Progenitor cell of endocrine pancreas (in vitro differentiated cells): ENCODE measurements around the gene SAP130. TPM values are rescaled to one million over a fixed set of nuclear protein-coding genes. Genes with fewer than 3 reads are reported as not detected.
"Not testable (repeated sequence)": the region's sequence is repeated elsewhere in the genome, so short reads cannot be mapped to it uniquely, and the experiment has no call there.

Experiments used
- DNase-seq: peaks from one replicate; pipeline ENCODE4 v3.0.0; 2021; ENCODE audit warnings: low spot score; ENCODE audit not compliant: unreplicated experiment
- H3K27ac Mint-ChIP-seq: 2 replicates; pipeline ENCODE4 v1.8.0; 2021; ENCODE audit warnings: mild to moderate bottlenecking, moderate library complexity, mixed read lengths
- H3K27me3 Mint-ChIP-seq: 2 replicates; pipeline ENCODE4 v1.8.0; 2021; ENCODE audit warnings: mixed read lengths
- H3K36me3 Mint-ChIP-seq: 2 replicates; pipeline ENCODE4 v1.8.0; 2022; ENCODE audit warnings: mixed read lengths; ENCODE audit not compliant: insufficient read depth
- H3K4me1 Mint-ChIP-seq: 2 replicates; pipeline ENCODE4 v1.8.0; 2021; ENCODE audit warnings: low read depth, mixed read lengths
- H3K4me3 Mint-ChIP-seq: 2 replicates; pipeline ENCODE4 v1.8.0; 2021; ENCODE audit warnings: low read depth, mild to moderate bottlenecking, moderate library complexity, mixed read lengths
- H3K9me3 Mint-ChIP-seq: 2 replicates; pipeline ENCODE4 v1.8.0; 2021; ENCODE audit warnings: low read depth, mixed read lengths
- CTCF ChIP-seq: fragments of 200-600 bp; sonication (generic); IDR thresholded peaks from one replicate; pipeline ENCODE4 v1.5.0; 2021; ENCODE audit warnings: antibody characterized with exemption, mild to moderate bottlenecking; ENCODE audit not compliant: unreplicated experiment
- total RNA-seq: library from RNA; stranded (reverse); gene quantifications from 2 replicates; pipeline ENCODE4 v1.2.1, GENCODE V29; 2021

Gene SAP130
- total RNA-seq, 1 donor from 2014 or later = 45.3 TPM

GRCh38 chr2:127913808-127914457, 113.9 kb downstream of the SAP130 start:
- DNase-seq = no peak
- no peak overlapping the region for H3K4me3 Mint-ChIP-seq
- H3K36me3 Mint-ChIP-seq = no peaks in the 10 kb centered on the region
- no peaks in the 10 kb centered on the region for H3K4me1 Mint-ChIP-seq
- no peak overlapping the region for H3K27ac Mint-ChIP-seq
- H3K27me3 Mint-ChIP-seq = no peaks in the 10 kb centered on the region
- H3K9me3 Mint-ChIP-seq = no peaks in the 10 kb centered on the region
- no peak for TF ChIP-seq CTCF

GRCh38 chr2:127911737-127912136, 116.1 kb downstream of the SAP130 start:
- Mint-ChIP-seq H3K27ac (no peak overlapping the region), H3K4me3 (no peak overlapping the region), H3K36me3 (no peaks in the 10 kb centered on the region), H3K9me3 (no peaks in the 10 kb centered on the region), H3K27me3 (no peaks in the 10 kb centered on the region), H3K4me1 (no peaks in the 10 kb centered on the region)
- DNase-seq = no peak
- no peak for TF ChIP-seq CTCF

- Mint-ChIP-seq H3K4me1 (no peaks in the 10 kb centered on the region), H3K27me3 (peaks cover 7% of the 10 kb centered on the region), H3K9me3 (no peaks in the 10 kb centered on the region), H3K36me3 (no peaks in the 10 kb centered on the region), H3K27ac (no peak overlapping the region), H3K4me3 (no peak overlapping the region)
- no peak for TF ChIP-seq CTCF
- DNase-seq = no peak
Observed at GRCh38 chr2:127910415-127910814, 117.4 kb downstream of the SAP130 start.

- Mint-ChIP-seq H3K27me3 (peaks cover 7% of the 10 kb centered on the region), H3K9me3 (no peaks in the 10 kb centered on the region), H3K4me1 (no peaks in the 10 kb centered on the region), H3K4me3 (no peak overlapping the region), H3K36me3 (no peaks in the 10 kb centered on the region), H3K27ac (no peak overlapping the region)
- peak; percentile 8 for TF ChIP-seq CTCF
- no peak for DNase-seq
Observed at GRCh38 chr2:127909019-127909418, 118.8 kb downstream of the SAP130 start.

- not testable (repeated sequence) for H3K9me3 Mint-ChIP-seq, DNase-seq, H3K27ac Mint-ChIP-seq, H3K4me3 Mint-ChIP-seq, H3K4me1 Mint-ChIP-seq, H3K27me3 Mint-ChIP-seq, H3K36me3 Mint-ChIP-seq
Observed at GRCh38 chr2:127907733-127908400, 120.0 kb downstream of the SAP130 start.
